Posterior vena cava (tissue), 2 donors: ENCODE measurements around the gene UBE2J2. TPM values are rescaled to one million over a fixed set of nuclear protein-coding genes. Genes with fewer than 3 reads are reported as not detected.

Experiments
- DNase-seq: peaks from one replicate; pipeline ENCODE4 v3.0.0-alpha.2; 2020; ENCODE audit warnings: low spot score
- intact Hi-C, 2 donors: fragments of 100-400 bp; cut with DNase I; formaldehyde crosslinking; loops; one replicate each; pipeline versions ENCODE4 v1.14.1 to v1.14.2; 2022 to 2023
- total RNA-seq, 2 donors: library from RNA; stranded (reverse); fragmentation: NEBNext Ultra II Directional; extraction: Animal tissue kit (Norgen Biotek cat#: 25700); gene quantifications; one replicate each; pipeline ENCODE4 v1.2.1, GENCODE V29; 2021
- donor health status: DM: yes; HTN: yes; CAD: no.
- donor health status: DM: yes; HTN: yes; CAD: no.

Gene UBE2J2
- total RNA-seq, 2 donors from 2014 or later, result 29.0 to 32.0 TPM

DNA sequence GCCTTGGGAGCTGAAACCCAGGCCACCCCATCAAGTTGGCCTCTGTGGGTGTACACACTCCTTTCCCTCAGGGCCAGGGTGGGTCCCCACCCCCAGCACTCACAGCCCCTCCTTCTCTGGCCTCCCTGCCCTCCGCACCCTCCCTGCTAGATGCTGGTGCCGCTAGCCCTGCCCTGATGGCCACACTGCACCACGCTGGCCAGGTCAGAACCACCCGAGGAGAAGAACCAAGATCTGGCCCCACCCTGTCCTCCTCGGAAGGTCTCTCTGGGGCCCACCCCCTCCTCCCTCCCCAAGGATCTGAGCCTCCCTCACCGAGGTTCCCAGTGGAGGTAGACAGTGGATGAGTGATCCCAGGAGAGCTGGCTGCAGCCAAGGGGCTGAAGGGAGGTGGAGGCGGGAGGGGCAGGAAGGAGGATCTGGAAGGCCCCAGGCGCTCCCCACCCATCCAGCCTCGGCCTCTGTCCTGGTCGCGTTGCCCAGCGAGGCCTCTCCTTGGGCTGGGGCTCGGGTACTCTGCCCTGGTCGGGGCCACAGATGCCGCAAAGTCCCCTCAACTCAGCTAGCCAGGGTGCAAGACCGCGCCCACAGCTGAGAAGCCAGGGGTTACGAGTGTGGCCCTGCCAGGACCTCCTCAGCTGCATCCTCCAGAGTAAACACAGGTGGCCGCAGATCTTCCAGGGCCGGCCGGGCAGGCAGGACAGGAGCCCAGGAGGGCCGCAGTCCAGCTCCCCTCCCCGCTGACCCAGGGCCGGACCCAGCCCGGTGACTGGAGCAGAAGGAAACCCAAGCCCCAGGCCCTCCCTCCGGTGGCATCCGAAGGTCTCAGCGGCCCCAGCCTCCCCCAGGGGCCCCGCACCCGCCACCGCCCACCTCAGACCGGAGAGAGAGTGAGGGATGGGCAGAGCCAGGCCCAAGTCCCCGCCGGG lies 36.4 kb downstream of the UBE2J2 start:
- intact Hi-C loops, result no loop called here
- no peak for DNase-seq

GRCh38 chr1:1236176-1236763 lies 37.4 kb downstream of the UBE2J2 start:
- intact Hi-C loops, result no loop called here
- DNase-seq, result no peak

DNA sequence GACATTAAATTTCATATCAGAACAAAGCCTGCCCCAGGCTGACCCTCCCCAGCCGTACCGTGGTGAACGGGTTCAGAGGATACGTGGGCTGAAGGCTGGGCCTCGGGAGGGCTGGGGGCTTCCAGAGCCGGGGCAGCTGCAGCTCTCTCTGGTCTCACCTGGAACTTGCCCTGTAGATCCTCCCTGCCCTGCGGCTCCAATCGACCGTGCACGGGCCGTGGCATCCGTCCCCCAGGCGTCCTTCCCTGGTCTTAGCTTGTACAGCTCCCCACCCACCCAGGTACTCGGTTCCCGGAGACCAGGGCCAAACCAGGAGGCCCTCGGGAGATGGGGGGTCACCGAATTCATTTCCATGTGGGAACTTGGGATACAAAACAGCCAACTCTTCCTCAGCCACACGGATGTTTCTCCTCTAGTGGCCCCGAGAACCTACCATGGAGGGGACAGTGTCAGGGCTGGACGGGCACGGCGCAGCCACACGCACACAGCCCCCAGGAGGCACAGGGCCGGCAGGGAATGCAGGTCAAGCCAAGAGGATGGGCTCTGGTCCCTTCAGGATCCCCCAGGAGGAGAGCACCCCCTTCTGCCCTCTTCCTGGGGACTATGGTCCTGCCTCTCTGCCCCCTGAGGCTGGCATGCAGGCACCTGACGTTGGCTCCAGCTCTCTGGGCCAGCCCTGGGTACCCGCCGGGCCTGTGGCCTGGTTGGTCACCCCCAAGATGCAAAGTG lies 38.5 kb downstream of the UBE2J2 start:
- intact Hi-C loops, result no loop called here
- DNase-seq, result no peak

DNA sequence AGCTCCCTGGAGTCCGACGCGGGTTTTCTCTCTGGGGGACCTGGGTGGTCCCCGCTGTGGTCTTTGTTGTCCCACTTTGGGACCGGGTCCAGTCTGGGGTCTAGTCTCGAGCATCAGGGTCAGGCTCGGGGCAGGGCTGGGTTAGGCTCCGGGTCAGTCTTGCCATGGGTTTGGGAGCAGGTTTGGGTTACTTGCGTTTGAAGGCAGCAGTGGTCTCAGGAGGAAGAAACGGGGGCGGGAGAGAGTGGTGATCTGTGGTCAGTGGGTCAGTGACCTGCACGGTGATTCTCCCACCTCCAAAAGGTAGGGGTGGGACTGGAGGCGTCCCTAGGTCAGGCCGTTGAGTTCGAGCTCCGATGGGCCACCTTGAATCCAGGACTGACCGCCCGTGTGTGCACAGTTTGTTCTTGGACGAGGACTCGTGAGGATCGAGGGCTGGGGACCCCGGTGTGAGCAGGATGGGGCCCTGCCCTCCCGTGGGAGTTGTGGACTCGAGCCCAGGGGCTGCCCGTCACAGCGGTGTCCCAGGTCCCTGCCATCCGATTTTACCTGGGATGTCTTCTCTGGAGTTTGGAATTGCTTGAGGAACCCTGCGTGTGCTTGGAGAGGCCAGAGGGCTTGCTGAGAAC lies 39.4 kb downstream of the UBE2J2 start:
- intact Hi-C loops, result no loop called here
- DNase-seq, result no peak

- intact Hi-C loops, result no loop called here
- no peak for DNase-seq
Observed at GRCh38 chr1:1233567-1233892, 40.1 kb downstream of the UBE2J2 start.

- DNase-seq, result no peak
- intact Hi-C loops, result no loop called here
Observed at GRCh38 chr1:1232796-1233566, 40.7 kb downstream of the UBE2J2 start.

DNA sequence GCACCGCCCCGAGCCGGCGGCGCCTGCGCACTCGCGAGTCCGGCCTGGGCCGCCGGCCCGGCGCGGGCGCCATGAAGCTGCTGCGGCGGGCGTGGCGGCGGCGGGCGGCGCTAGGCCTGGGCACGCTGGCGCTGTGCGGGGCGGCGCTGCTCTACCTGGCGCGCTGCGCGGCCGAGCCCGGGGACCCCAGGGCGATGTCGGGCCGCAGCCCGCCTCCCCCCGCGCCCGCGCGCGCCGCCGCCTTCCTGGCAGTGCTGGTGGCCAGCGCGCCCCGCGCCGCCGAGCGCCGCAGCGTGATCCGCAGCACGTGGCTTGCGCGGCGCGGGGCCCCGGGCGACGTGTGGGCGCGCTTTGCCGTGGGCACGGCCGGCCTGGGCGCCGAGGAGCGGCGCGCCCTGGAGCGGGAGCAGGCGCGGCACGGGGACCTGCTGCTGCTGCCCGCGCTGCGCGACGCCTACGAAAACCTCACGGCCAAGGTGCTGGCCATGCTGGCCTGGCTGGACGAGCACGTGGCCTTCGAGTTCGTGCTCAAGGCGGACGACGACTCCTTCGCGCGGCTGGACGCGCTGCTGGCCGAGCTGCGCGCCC lies 41.4 kb downstream of the UBE2J2 start, which contains the start of gene B3GALT6:
B3GALT6 (plus strand) TSS at position 30 of the 588 bp plus-strand sequence; CDS start at position 72, 42 bp downstream.
- no peak for DNase-seq
- intact Hi-C loops, result no loop called here

DNA sequence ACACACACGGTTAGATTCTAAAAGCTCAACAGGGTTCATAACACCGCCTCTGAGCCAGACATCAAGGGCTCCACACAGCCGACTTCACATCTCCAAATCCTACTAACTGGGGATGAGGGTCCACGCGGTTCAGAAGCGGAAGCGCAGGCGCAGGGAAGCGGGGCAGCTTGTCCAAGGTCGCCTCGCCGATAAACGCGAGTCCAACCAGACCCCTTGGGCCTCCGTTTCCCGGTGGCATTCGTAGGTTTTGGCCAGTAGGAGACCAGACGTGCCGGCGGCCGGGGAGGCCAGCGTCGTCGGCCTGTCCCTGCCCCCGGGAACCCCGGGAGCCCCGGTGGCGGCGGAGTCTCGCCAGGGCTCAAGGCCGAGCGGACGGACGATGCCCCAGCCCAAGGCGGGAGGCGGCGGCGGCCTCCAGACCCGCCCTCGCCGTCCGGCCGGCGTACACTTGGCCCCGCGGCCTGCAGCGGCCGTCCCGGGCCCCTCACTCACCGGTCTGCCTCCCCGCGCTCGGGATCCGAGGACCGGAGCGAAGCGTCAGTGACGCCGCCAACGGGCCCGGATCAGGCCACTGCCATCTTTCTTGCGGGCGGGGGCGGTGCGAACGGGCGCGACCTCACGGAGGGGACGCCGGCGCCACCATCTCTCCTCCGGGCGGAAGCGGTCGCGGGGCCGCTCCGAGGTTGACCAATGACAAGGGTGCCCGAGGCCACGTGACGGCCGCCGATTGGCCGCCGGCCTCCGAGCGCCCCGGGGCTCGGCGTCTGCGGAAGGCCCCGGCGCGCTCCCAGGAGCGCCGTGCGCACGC lies 42.0 kb downstream of the UBE2J2 start, which contains the start of gene SDF4:
SDF4 (minus strand) TSS at position 602 of the 808 bp plus-strand sequence. CDS start 3,229 bp downstream, outside the sequence.
- peak; percentile 99 for DNase-seq
- intact Hi-C loops, result no loop called here

DNA sequence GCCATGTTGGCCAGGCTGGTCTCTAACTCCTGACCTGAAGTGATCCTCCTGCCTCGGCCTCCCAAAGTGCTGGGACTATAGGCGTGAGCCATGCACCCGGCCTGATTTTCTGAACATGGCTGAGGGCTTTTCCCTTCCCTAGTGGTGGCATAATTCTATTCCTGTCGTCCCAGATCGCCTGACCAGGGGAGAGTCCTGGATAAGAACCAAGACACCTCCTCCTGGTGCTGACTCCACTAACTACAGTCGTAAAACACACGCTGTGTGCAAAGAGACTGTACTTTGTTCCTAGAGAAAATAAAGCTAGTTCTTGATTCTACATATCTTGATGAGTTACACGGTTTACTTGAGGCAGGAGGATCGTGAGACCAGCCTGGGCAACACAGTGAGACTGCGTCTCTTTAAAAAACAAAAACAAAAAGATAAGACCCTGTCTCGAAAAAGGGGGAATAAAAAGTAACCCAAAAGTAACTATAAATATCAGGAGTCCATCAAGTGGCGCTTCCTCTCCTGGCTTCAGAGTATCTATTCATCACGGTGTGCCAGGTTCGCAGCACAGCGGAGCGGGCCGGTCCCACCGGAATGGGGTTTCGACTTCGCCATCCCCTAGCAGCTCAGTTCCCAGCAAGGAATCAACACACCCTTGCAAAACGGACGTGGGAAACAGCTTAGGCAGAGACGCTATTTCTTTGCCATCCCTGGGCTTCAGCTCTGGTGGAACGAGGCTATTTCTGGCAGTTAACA lies 42.8 kb downstream of the UBE2J2 start:
- intact Hi-C loops, result no loop called here
- DNase-seq, result no peak

DNA sequence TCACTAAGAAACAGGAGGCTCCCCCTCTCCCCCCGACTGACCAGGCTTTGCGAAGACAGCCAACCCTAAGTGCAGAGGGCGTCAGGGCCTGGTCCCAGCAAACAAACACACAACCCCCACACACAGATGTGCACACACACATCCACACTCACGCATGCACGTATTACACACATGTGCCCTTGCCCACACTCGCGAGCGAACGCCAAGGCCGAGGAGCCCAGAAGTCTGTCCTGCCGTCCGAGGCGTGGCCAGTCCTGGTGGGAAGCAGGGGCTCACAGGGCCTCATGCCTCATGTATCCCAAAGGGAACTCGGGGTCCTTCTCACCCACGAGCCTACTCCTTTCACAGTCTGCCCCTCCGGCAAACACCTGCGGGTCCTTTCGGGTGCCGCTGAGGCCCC lies 43.9 kb downstream of the UBE2J2 start:
- no peak for DNase-seq
- intact Hi-C loops, result no loop called here

- DNase-seq, result no peak
- intact Hi-C loops, result no loop called here
Observed at GRCh38 chr1:1228596-1229321, 44.9 kb downstream of the UBE2J2 start.

GRCh38 chr1:1228187-1228586 lies 45.5 kb downstream of the UBE2J2 start:
- DNase-seq, result no peak
- intact Hi-C loops, result no loop called here

DNA sequence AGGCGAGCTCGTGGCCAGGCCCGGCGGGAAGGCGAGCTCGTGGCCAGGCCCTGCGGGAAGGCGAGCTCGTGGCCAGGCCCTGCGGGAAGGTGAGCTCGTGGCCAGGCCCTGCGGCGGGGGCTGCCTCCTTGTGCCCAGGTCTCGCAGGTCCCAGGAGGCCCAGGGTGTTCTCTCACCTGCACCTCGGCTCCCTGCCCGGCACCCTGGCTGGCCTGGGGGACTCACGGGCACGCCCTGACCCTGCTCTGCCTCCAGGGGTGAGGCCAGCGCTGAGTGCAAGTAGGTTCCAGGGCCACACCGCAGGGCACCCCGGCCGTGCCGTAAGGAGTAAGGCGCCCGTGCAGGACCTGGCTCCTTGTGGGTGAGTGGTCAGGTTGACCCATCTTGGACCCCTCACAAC lies 46.3 kb downstream of the UBE2J2 start:
- intact Hi-C loops, result no loop called here
- no peak for DNase-seq

- DNase-seq, result no peak
- intact Hi-C loops, result no loop called here
Observed at GRCh38 chr1:1226566-1227362, 46.9 kb downstream of the UBE2J2 start.

DNA sequence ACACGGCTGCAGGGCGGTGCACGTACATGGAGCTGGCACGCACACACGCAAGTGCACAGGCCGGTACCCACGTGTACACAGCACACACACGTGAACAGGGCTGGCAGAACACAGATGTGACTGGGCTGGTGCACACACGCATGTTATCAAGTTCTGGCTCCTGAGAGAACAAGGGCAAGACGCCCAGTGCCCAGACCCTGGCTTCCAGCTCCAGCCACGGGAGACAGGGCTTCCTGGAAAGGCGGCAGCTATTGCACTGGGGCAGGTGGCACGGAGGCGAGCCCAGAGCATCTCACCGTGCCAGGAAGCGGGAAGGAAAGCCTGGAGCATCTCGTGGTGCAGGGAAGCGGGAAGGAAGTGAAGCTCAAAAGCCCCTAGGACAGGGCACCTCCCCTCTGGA lies 47.7 kb downstream of the UBE2J2 start:
- intact Hi-C loops, result no loop called here
- DNase-seq, result no peak
